Glutamatergic neuron (in vitro differentiated cells): ENCODE results near the gene NR4A1. TPM values are rescaled to one million over a fixed set of nuclear protein-coding genes. Genes with fewer than 3 reads are reported as not detected.

Source experiments
- DNase-seq: peaks from one replicate; pipeline ENCODE4 v3.0.0; 2022
- H3K27ac Mint-ChIP-seq: one replicate; pipeline ENCODE4 v1.8.0; 2020; ENCODE audit warnings: mild to moderate bottlenecking, mixed read lengths, inconsistent platforms; ENCODE audit not compliant: unreplicated experiment
- H3K27me3 Mint-ChIP-seq: one replicate; pipeline ENCODE4 v1.8.0; 2020; ENCODE audit warnings: mild to moderate bottlenecking, moderate library complexity, mixed read lengths, inconsistent platforms; ENCODE audit not compliant: unreplicated experiment
- H3K36me3 Mint-ChIP-seq: one replicate; pipeline ENCODE4 v1.8.0; 2020; ENCODE audit warnings: mild to moderate bottlenecking, mixed read lengths, inconsistent platforms; ENCODE audit not compliant: unreplicated experiment
- H3K4me1 Mint-ChIP-seq: one replicate; pipeline ENCODE4 v1.8.0; 2020; ENCODE audit warnings: mild to moderate bottlenecking, low read depth, mixed read lengths, inconsistent platforms; ENCODE audit not compliant: unreplicated experiment
- H3K4me3 Mint-ChIP-seq: one replicate; pipeline ENCODE4 v1.8.0; 2020; ENCODE audit warnings: mild to moderate bottlenecking, mixed read lengths, inconsistent platforms; ENCODE audit not compliant: unreplicated experiment
- H3K9me3 Mint-ChIP-seq: one replicate; pipeline ENCODE4 v1.8.0; 2020; ENCODE audit warnings: mild to moderate bottlenecking, moderate library complexity, mixed read lengths, inconsistent platforms; ENCODE audit not compliant: unreplicated experiment
- CTCF ChIP-seq: fragments of 200-600 bp; sonication (generic); IDR thresholded peaks from one replicate; pipeline ENCODE4 v1.5.0; 2021; ENCODE audit not compliant: partially characterized antibody, unreplicated experiment
- total RNA-seq: library from RNA; stranded (reverse); fragmentation: NEBNext Ultra II Directional; extraction: Animal tissue kit (Norgen Biotek cat#: 25700); gene quantifications from one replicate; pipeline ENCODE4 v1.2.1, GENCODE V29; 2021; ENCODE audit not compliant: unreplicated experiment

Gene NR4A1
- total RNA-seq, 1 donor from 2014 or later: 8.5 TPM

- Mint-ChIP-seq H3K9me3 (peaks cover 11% of the 10 kb centered on the region), H3K27me3 (peaks cover 7% of the 10 kb centered on the region), H3K36me3 (no peaks in the 10 kb centered on the region), H3K4me3 (no peak overlapping the region), H3K4me1 (peaks cover 20% of the 10 kb centered on the region), H3K27ac (no peak overlapping the region)
- TF ChIP-seq CTCF: no peak
- DNase-seq: peak; percentile 61
Observed at GRCh38 chr12:52027085-52027843, 24.0 kb upstream of the NR4A1 start.

GRCh38 chr12:52029685-52030084 lies 21.6 kb upstream of the NR4A1 start:
- Mint-ChIP-seq H3K4me1 (peaks cover 27% of the 10 kb centered on the region), H3K27ac (peak overlapping the region; percentile 28), H3K9me3 (peaks cover 13% of the 10 kb centered on the region), H3K27me3 (peaks cover 10% of the 10 kb centered on the region), H3K4me3 (peak overlapping the region; percentile 25), H3K36me3 (no peaks in the 10 kb centered on the region)
- no peak for TF ChIP-seq CTCF
- peak; percentile 63 for DNase-seq

GRCh38 chr12:52032446-52032803 lies 18.8 kb upstream of the NR4A1 start:
- TF ChIP-seq CTCF: no peak
- Mint-ChIP-seq H3K36me3 (no peaks in the 10 kb centered on the region), H3K27me3 (peaks cover 10% of the 10 kb centered on the region), H3K4me3 (peak overlapping the region; percentile 82), H3K9me3 (peaks cover 8% of the 10 kb centered on the region), H3K27ac (peak overlapping the region; percentile 78), H3K4me1 (peaks cover 18% of the 10 kb centered on the region)
- DNase-seq: no peak

GRCh38 chr12:52032804-52033445 lies 18.3 kb upstream of the NR4A1 start:
- Mint-ChIP-seq H3K9me3 (peaks cover 6% of the 10 kb centered on the region), H3K4me1 (peaks cover 18% of the 10 kb centered on the region), H3K36me3 (no peaks in the 10 kb centered on the region), H3K27me3 (peaks cover 8% of the 10 kb centered on the region), H3K4me3 (peak overlapping the region; percentile 82), H3K27ac (peak overlapping the region; percentile 78)
- DNase-seq: peak; percentile 95
- TF ChIP-seq CTCF: no peak

GRCh38 chr12:52033446-52034140 lies 17.6 kb upstream of the NR4A1 start:
- Mint-ChIP-seq H3K27ac (peak overlapping the region; percentile 52), H3K9me3 (peaks cover 6% of the 10 kb centered on the region), H3K36me3 (no peaks in the 10 kb centered on the region), H3K27me3 (peaks cover 8% of the 10 kb centered on the region), H3K4me3 (peak overlapping the region; percentile 77), H3K4me1 (peaks cover 18% of the 10 kb centered on the region)
- DNase-seq: no peak
- TF ChIP-seq CTCF: no peak
